ENCODE measurements around the gene TRAPPC2.

TRAPPC2 gene

DNA sequence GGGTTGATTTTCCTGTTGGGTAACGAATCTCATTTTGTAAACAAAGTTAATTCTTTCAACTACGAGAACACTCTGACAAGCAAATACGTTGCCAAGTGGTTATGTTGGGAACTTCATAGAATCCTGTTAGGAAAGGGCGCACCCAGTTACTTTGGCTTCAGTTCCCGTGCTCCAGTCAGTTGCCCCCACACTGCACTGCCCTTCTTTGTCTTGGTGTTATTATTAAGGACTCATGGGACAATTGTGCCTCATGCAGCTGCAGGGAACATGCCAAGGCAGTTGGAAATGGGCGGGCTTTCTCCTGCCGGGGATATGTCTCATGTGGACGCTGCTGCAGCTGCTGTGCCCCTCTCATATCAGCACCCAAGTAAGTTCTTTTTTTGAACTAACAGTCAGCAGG is 29.1 kb upstream of the TRAPPC2 start:
- Histone ChIP-seq H3K4me1 (ENCODE audit: control insufficient read depth, insufficient read depth, low read length) (peaks cover 48% of the 10 kb centered on the region), H3K9me3 (ENCODE audit: control insufficient read depth, insufficient read depth, low read depth, low read length) (no peaks in the 10 kb centered on the region), H3K27ac (ENCODE audit: low read depth, low read length) (no peak overlapping the region), H3K36me3 (ENCODE audit: control insufficient read depth, insufficient read depth, low read length) (peaks cover 73% of the 10 kb centered on the region), H3K4me3 (ENCODE audit: low read depth, low read length) (no peak overlapping the region), H3K27me3 (ENCODE audit: control insufficient read depth, insufficient read depth, low read length) (no peaks in the 10 kb centered on the region), H3K9ac (ENCODE audit: low read length) (no peak overlapping the region)

- H3K27ac ChIP-seq (ENCODE audit: low read depth, low read length), result peak overlapping the region; percentile 79; the same call in 1 of the 2 replicates
- no peaks in the 10 kb centered on the region for H3K27me3 ChIP-seq (ENCODE audit: control insufficient read depth, insufficient read depth, low read length)
- H3K9me3 ChIP-seq (ENCODE audit: control insufficient read depth, insufficient read depth, low read depth, low read length), result no peaks in the 10 kb centered on the region
- peaks cover 72% of the 10 kb centered on the region for H3K36me3 ChIP-seq (ENCODE audit: control insufficient read depth, insufficient read depth, low read length)
- H3K9ac ChIP-seq (ENCODE audit: low read length), result peak overlapping the region; percentile 7
- H3K4me1 ChIP-seq (ENCODE audit: control insufficient read depth, insufficient read depth, low read length), result peaks cover 53% of the 10 kb centered on the region
- H3K4me3 ChIP-seq (ENCODE audit: low read depth, low read length), result no peak overlapping the region; the same call in 1 of the 2 replicates
Observed at GRCh38 chrX:13761606-13762414, 27.4 kb upstream of the TRAPPC2 start.

- Histone ChIP-seq H3K27me3 (ENCODE audit: control insufficient read depth, insufficient read depth, low read length) (no peaks in the 10 kb centered on the region), H3K9me3 (ENCODE audit: control insufficient read depth, insufficient read depth, low read depth, low read length) (no peaks in the 10 kb centered on the region), H3K9ac (ENCODE audit: low read length) (no peak overlapping the region), H3K36me3 (ENCODE audit: control insufficient read depth, insufficient read depth, low read length) (peaks cover 67% of the 10 kb centered on the region), H3K4me3 (ENCODE audit: low read depth, low read length) (no peak overlapping the region), H3K4me1 (ENCODE audit: control insufficient read depth, insufficient read depth, low read length) (peaks cover 58% of the 10 kb centered on the region), H3K27ac (ENCODE audit: low read depth, low read length) (no peak overlapping the region; the same call in 1 of the 2 replicates)
Observed at GRCh38 chrX:13760426-13760825, 26.0 kb upstream of the TRAPPC2 start.

GRCh38 chrX:13759152-13759718 is 24.8 kb upstream of the TRAPPC2 start:
- H3K9me3 ChIP-seq (ENCODE audit: control insufficient read depth, insufficient read depth, low read depth, low read length), result no peaks in the 10 kb centered on the region
- no peak overlapping the region for H3K9ac ChIP-seq (ENCODE audit: low read length)
- no peak overlapping the region for H3K27ac ChIP-seq (ENCODE audit: low read depth, low read length)
- H3K36me3 ChIP-seq (ENCODE audit: control insufficient read depth, insufficient read depth, low read length), result peaks cover 71% of the 10 kb centered on the region
- H3K4me3 ChIP-seq (ENCODE audit: low read depth, low read length), result no peak overlapping the region
- H3K27me3 ChIP-seq (ENCODE audit: control insufficient read depth, insufficient read depth, low read length), result no peaks in the 10 kb centered on the region
- H3K4me1 ChIP-seq (ENCODE audit: control insufficient read depth, insufficient read depth, low read length), result peaks cover 53% of the 10 kb centered on the region

DNA sequence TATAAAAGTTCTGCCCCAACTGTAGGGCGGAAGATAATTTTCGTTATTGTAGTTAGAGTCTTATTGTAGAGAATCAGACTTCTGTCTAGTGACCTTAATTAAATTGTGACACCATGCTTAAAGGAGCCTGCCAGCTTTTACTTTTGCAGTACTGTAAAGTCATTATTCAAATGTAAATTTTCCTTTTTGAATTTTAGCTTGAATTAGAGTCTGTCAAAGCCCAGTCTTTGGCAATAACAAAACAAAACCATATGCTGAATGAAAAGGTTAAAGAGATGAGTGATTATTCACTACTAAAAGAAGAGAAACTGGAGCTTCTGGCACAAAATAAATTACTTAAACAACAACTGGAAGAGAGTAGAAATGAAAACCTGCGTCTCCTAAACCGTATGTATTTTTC is 22.0 kb upstream of the TRAPPC2 start:
- Histone ChIP-seq H3K9me3 (ENCODE audit: control insufficient read depth, insufficient read depth, low read depth, low read length) (no peaks in the 10 kb centered on the region), H3K27me3 (ENCODE audit: control insufficient read depth, insufficient read depth, low read length) (no peaks in the 10 kb centered on the region), H3K9ac (ENCODE audit: low read length) (no peak overlapping the region), H3K4me1 (ENCODE audit: control insufficient read depth, insufficient read depth, low read length) (peaks cover 25% of the 10 kb centered on the region), H3K36me3 (ENCODE audit: control insufficient read depth, insufficient read depth, low read length) (peaks cover 84% of the 10 kb centered on the region), H3K27ac (ENCODE audit: low read depth, low read length) (no peak overlapping the region), H3K4me3 (ENCODE audit: low read depth, low read length) (no peak overlapping the region)

DNA sequence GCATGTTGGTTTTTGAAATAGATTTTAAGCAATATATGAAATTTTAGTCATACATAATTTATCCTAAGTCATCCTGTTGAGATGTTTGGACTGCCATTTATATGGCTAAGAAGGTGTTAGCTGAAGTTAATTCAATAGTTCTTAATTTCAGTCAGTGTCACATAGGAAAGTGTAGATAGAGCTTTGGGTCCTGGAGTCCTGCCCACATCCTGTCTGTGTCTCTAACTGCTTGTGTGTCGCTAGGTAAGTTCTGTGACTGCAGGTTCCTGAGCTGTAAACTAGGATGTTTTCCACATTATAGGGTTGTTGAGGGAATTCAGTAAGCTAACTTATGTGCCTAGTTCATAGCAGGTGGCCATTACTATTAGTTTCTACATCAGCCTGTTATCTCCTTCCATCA is 20.8 kb upstream of the TRAPPC2 start:
- peaks cover 83% of the 10 kb centered on the region for H3K36me3 ChIP-seq (ENCODE audit: control insufficient read depth, insufficient read depth, low read length)

DNA sequence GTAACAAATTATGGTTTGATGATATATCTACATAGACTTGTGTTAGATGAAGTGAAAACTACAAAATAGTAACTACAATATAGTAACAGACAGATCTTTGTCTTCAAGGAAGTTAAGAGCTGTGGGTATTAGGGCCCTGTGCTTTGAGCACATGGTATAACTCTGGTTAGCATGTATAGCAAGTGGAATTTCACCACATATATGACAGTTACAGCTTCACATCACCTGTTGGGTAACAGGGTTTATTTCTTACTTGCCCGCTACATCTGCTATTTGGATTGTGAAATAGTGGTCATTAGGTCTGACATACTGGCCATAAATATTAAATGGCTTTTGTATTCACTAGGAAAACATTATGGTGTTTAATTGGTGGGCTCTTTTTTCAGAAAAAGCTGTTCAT is 20.3 kb upstream of the TRAPPC2 start:
- H3K36me3 ChIP-seq (ENCODE audit: control insufficient read depth, insufficient read depth, low read length), result peaks cover 83% of the 10 kb centered on the region
- no peaks in the 10 kb centered on the region for H3K9me3 ChIP-seq (ENCODE audit: control insufficient read depth, insufficient read depth, low read depth, low read length)
- no peak overlapping the region for H3K27ac ChIP-seq (ENCODE audit: low read depth, low read length)
- H3K9ac ChIP-seq (ENCODE audit: low read length), result no peak overlapping the region
- no peaks in the 10 kb centered on the region for H3K27me3 ChIP-seq (ENCODE audit: control insufficient read depth, insufficient read depth, low read length)
- no peak overlapping the region for H3K4me3 ChIP-seq (ENCODE audit: low read depth, low read length)
- H3K4me1 ChIP-seq (ENCODE audit: control insufficient read depth, insufficient read depth, low read length), result peaks cover 11% of the 10 kb centered on the region; the same call in 1 of the 2 replicates

More for the DNA sequence above, 20.8 kb upstream of the TRAPPC2 start:
- no peak overlapping the region for H3K27ac ChIP-seq (ENCODE audit: low read depth, low read length)
- no peak overlapping the region for H3K9ac ChIP-seq (ENCODE audit: low read length)
- peaks cover 14% of the 10 kb centered on the region; the same call in 1 of the 2 replicates for H3K4me1 ChIP-seq (ENCODE audit: control insufficient read depth, insufficient read depth, low read length)
- H3K4me3 ChIP-seq (ENCODE audit: low read depth, low read length), result no peak overlapping the region
- H3K9me3 ChIP-seq (ENCODE audit: control insufficient read depth, insufficient read depth, low read depth, low read length), result no peaks in the 10 kb centered on the region
- no peaks in the 10 kb centered on the region for H3K27me3 ChIP-seq (ENCODE audit: control insufficient read depth, insufficient read depth, low read length)

DNA sequence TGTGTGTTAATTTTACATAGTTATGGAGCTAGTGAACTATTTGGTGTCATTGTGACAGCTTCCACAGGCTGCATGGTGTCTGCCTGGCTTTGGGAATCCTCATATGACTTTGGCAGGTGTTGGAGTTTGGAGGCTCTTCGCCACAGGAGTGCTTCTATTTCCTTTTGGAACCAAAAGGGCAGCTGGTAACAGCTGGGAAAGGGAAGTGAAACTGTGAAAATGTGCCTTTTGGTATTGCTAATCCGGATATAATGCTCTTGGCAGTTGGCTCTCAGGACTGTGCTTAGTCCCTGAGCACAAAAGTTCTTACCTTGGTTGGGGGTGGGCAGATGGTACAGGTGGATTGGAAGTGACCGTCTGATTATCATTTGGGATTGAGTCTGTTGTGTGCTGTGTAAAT is 18.2 kb upstream of the TRAPPC2 start:
- H3K4me3 ChIP-seq (ENCODE audit: low read depth, low read length), result no peak overlapping the region
- H3K27ac ChIP-seq (ENCODE audit: low read depth, low read length), result no peak overlapping the region
- no peak overlapping the region for H3K9ac ChIP-seq (ENCODE audit: low read length)
- H3K9me3 ChIP-seq (ENCODE audit: control insufficient read depth, insufficient read depth, low read depth, low read length), result no peaks in the 10 kb centered on the region
- H3K4me1 ChIP-seq (ENCODE audit: control insufficient read depth, insufficient read depth, low read length), result peaks cover 11% of the 10 kb centered on the region; the same call in 1 of the 2 replicates
- peaks cover 82% of the 10 kb centered on the region for H3K36me3 ChIP-seq (ENCODE audit: control insufficient read depth, insufficient read depth, low read length)
- H3K27me3 ChIP-seq (ENCODE audit: control insufficient read depth, insufficient read depth, low read length), result no peaks in the 10 kb centered on the region

DNA sequence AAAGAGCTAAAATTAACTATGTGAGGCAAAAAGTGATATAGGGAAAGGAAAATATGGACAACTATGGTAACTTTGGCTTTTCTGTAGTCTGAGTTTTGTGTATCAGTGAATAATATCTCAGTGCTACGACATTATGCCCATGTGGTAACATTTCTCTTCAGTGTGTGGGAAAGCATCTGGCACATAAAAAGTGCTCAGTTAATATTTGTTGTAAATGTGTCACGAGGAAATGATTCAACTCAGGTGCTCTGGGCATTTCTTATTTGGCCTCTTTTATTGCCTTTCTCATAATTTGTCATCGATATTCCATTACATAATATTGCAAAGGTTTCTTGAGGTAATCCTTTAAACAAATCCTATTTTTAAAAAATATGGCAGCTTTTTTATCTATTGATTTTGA is 17.7 kb upstream of the TRAPPC2 start:
- Histone ChIP-seq H3K4me3 (ENCODE audit: low read depth, low read length) (no peak overlapping the region), H3K27ac (ENCODE audit: low read depth, low read length) (no peak overlapping the region), H3K9ac (ENCODE audit: low read length) (no peak overlapping the region), H3K9me3 (ENCODE audit: control insufficient read depth, insufficient read depth, low read depth, low read length) (no peaks in the 10 kb centered on the region), H3K4me1 (ENCODE audit: control insufficient read depth, insufficient read depth, low read length) (peaks cover 9% of the 10 kb centered on the region; the same call in 1 of the 2 replicates), H3K36me3 (ENCODE audit: control insufficient read depth, insufficient read depth, low read length) (peaks cover 82% of the 10 kb centered on the region), H3K27me3 (ENCODE audit: control insufficient read depth, insufficient read depth, low read length) (no peaks in the 10 kb centered on the region)

GRCh38 chrX:13750812-13751211 is 16.4 kb upstream of the TRAPPC2 start:
- Histone ChIP-seq H3K4me3 (ENCODE audit: low read depth, low read length) (no peak overlapping the region), H3K27ac (ENCODE audit: low read depth, low read length) (no peak overlapping the region), H3K27me3 (ENCODE audit: control insufficient read depth, insufficient read depth, low read length) (no peaks in the 10 kb centered on the region), H3K36me3 (ENCODE audit: control insufficient read depth, insufficient read depth, low read length) (peaks cover 86% of the 10 kb centered on the region), H3K4me1 (ENCODE audit: control insufficient read depth, insufficient read depth, low read length) (no peaks in the 10 kb centered on the region), H3K9me3 (ENCODE audit: control insufficient read depth, insufficient read depth, low read depth, low read length) (no peaks in the 10 kb centered on the region), H3K9ac (ENCODE audit: low read length) (no peak overlapping the region)

- Histone ChIP-seq H3K9me3 (ENCODE audit: control insufficient read depth, insufficient read depth, low read depth, low read length) (no peaks in the 10 kb centered on the region), H3K9ac (ENCODE audit: low read length) (no peak overlapping the region), H3K27me3 (ENCODE audit: control insufficient read depth, insufficient read depth, low read length) (no peaks in the 10 kb centered on the region), H3K36me3 (ENCODE audit: control insufficient read depth, insufficient read depth, low read length) (peaks cover 87% of the 10 kb centered on the region), H3K4me3 (ENCODE audit: low read depth, low read length) (no peak overlapping the region), H3K27ac (ENCODE audit: low read depth, low read length) (no peak overlapping the region), H3K4me1 (ENCODE audit: control insufficient read depth, insufficient read depth, low read length) (no peaks in the 10 kb centered on the region)
Observed at GRCh38 chrX:13750204-13750603, 15.8 kb upstream of the TRAPPC2 start.

All from HUES6 (cell line).